Left lobe of liver (tissue), 2 donors: ENCODE results near the gene ALKBH5. TPM values are rescaled to one million over a fixed set of nuclear protein-coding genes. Genes with fewer than 3 reads are reported as not detected.

ENCODE experiments used
- ATAC-seq: fragments of 200-7000 bp; cut with Tn5 transposase; one replicate; pipeline ENCODE4 v1.9.1; 2020; ENCODE audit warnings: mild to moderate bottlenecking, moderate library complexity
- DNase-seq: peaks from one replicate; pipeline ENCODE4 v3.0.0-alpha.2; 2020; ENCODE audit warnings: low spot score
- total RNA-seq: library from RNA; stranded (reverse); gene quantifications from one replicate; pipeline ENCODE4 v1.2.1, GENCODE V29; 2021
- donor health status: DM: no; HTN: no; CAD: no; lungs with moderate emphysema.
- donor health status: DM: no; HTN: yes; CAD: no.

The ALKBH5 gene
- total RNA-seq, 1 donor from 2014 or later: 69.2 TPM

GRCh38 chr17:18256776-18257175 lies 73.1 kb downstream of the ALKBH5 start:
- ATAC-seq (no peak), DNase-seq (no peak)

DNA sequence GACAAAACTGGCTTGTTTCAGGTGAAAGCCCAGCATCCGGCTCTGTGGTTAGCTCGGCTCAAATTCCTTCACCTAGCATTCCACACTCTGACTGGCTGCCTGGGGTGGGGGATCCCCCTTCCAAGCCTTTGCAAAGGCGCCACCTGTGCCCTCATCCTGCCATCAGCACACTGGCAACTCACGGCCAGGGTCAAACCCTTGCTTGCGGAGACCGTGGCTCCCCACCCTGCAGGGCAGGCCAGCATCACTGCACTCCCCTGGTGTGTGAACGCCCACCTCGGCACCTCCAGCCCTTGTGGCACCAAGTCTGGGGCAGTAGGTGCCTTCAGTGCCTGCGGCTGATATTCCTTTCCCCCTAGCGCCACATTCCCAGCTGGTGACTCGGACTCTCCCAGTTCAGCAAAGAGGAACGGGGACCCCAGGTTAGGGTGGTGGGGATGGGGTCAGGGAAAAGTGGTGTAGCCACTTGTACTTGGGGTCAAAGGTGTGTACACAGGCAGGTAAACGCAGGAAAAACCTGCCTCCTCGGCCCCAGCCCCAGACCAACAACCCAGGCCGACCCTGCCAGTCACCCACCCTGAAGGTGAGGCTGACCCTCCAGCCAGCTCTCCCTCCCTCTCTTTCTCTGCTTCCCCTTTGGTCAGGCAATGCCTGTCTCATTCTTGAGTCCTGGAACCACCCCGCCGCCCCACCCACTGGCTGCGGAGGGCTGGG lies 73.8 kb downstream of the ALKBH5 start:
- peak; percentile 20 for ATAC-seq
- no peak for DNase-seq

DNA sequence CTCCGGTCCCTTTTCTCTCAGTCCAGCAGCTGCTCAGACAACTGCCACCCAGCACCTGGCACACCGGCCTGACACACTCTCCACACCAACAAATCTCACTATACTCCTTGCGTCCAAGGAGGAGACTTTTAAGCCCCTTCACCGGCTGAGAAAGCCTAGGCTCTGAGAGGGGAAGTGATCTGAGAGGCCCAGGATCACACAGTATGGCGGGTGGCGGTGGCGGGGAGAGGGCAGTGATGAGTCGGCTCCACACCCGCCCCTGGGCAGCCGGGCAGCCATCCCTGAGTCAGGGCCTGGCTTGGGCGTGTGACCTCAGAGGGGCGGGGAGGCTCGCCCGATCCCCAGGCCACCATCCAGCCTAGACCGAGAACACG lies 74.3 kb downstream of the ALKBH5 start:
- DNase-seq: no peak
- ATAC-seq: peak; percentile 61

GRCh38 chr17:18258356-18259038 lies 74.9 kb downstream of the ALKBH5 start, which contains the start of gene FLII:
TSS of gene FLII (minus strand) at chr17:18258738. CDS start at chr17:18258690, 48 bp downstream.
- ATAC-seq (peak; percentile 72), DNase-seq (peak; percentile 77)

Other genes starting within 250 kb of the ALKBH5 start
- 17.6 TPM for gene TOM1L2, start 211.4 kb upstream of the ALKBH5 start, total RNA-seq
- gene DRC3, start 211.0 kb upstream of the ALKBH5 start, total RNA-seq: 1.3 TPM
- gene ATPAF2, start 144.7 kb upstream of the ALKBH5 start, total RNA-seq: 25.9 TPM
- 5.6 TPM for gene GID4, start 144.4 kb upstream of the ALKBH5 start, total RNA-seq
- gene DRG2, start 95.9 kb upstream of the ALKBH5 start, total RNA-seq: 13.0 TPM
- 6.0 TPM for gene MYO15A, start 75.1 kb upstream of the ALKBH5 start, total RNA-seq
- gene LLGL1, start 41.8 kb downstream of the ALKBH5 start, total RNA-seq: 3.3 TPM
- 102 TPM for gene FLII, start 74.9 kb downstream of the ALKBH5 start, total RNA-seq
- 6.4 TPM for gene MIEF2, start 76.8 kb downstream of the ALKBH5 start, total RNA-seq
- gene TOP3A, start 131.2 kb downstream of the ALKBH5 start, total RNA-seq: 19.8 TPM
- gene SMCR8, start 131.5 kb downstream of the ALKBH5 start, total RNA-seq: 5.1 TPM
- gene SHMT1, start 179.7 kb downstream of the ALKBH5 start, total RNA-seq: 439 TPM
- 2.2 TPM for gene EVPLL, start 193.9 kb downstream of the ALKBH5 start, total RNA-seq